Measurements from ENCODE around the gene ZNF768.
"Not testable (repeated sequence)": the region's sequence is repeated elsewhere in the genome, so short reads cannot be mapped to it uniquely, and the experiment has no call there.

The ZNF768 gene

GRCh38 chr16:30546115-30546514, 19.7 kb upstream of the ZNF768 start:
- TF ChIP-seq, protein P1, sequence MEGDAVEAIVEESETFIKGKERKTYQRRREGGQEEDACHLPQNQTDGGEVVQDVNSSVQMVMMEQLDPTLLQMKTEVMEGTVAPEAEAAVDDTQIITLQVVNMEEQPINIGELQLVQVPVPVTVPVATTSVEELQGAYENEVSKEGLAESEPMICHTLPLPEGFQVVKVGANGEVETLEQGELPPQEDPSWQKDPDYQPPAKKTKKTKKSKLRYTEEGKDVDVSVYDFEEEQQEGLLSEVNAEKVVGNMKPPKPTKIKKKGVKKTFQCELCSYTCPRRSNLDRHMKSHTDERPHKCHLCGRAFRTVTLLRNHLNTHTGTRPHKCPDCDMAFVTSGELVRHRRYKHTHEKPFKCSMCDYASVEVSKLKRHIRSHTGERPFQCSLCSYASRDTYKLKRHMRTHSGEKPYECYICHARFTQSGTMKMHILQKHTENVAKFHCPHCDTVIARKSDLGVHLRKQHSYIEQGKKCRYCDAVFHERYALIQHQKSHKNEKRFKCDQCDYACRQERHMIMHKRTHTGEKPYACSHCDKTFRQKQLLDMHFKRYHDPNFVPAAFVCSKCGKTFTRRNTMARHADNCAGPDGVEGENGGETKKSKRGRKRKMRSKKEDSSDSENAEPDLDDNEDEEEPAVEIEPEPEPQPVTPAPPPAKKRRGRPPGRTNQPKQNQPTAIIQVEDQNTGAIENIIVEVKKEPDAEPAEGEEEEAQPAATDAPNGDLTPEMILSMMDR (conservative IDR thresholded peaks at IDR 0.05; ENCODE audit: low read depth, low read length), result no peak
- H3K4me3 ChIP-seq (IDR thresholded peaks at IDR 0.05; ENCODE audit: insufficient read depth, low read depth, low read length), result no peak overlapping the region
- no peak overlapping the region for H3K4me2 ChIP-seq
- H3K36me3 ChIP-seq (ENCODE audit: insufficient read depth), result no peaks in the 10 kb centered on the region
- peaks cover 2% of the 10 kb centered on the region for H3K4me1 ChIP-seq (ENCODE audit: low read depth, poor library complexity, severe bottlenecking)
- no peaks in the 10 kb centered on the region for H3K79me2 ChIP-seq (ENCODE audit: insufficient read depth, low read depth)
- no peak overlapping the region for H2AFZ ChIP-seq (ENCODE audit: low read depth)
- H3K27me3 ChIP-seq (ENCODE audit: insufficient read depth, low read depth), result no peaks in the 10 kb centered on the region
- H3K9ac ChIP-seq, result no peak overlapping the region
- H4K20me1 ChIP-seq (ENCODE audit: insufficient read depth), result no peaks in the 10 kb centered on the region
- H3K27ac ChIP-seq, result no peak overlapping the region

- no peaks in the 10 kb centered on the region for H3K36me3 ChIP-seq (ENCODE audit: insufficient read depth)
- H3K4me3 ChIP-seq (IDR thresholded peaks at IDR 0.05; ENCODE audit: insufficient read depth, low read depth, low read length), result no peak overlapping the region
- no peaks in the 10 kb centered on the region for H3K79me2 ChIP-seq (ENCODE audit: insufficient read depth, low read depth)
- no peaks in the 10 kb centered on the region for H3K4me1 ChIP-seq (ENCODE audit: low read depth, poor library complexity, severe bottlenecking)
- H4K20me1 ChIP-seq (ENCODE audit: insufficient read depth), result no peaks in the 10 kb centered on the region
- H3K27me3 ChIP-seq (ENCODE audit: insufficient read depth, low read depth), result no peaks in the 10 kb centered on the region
- no peak overlapping the region for H3K9ac ChIP-seq
- H3K4me2 ChIP-seq, result no peak overlapping the region
- TF ChIP-seq, protein P1 (conservative IDR thresholded peaks at IDR 0.05; ENCODE audit: low read depth, low read length), result no peak
- H2AFZ ChIP-seq (ENCODE audit: low read depth), result no peak overlapping the region
- H3K27ac ChIP-seq, result no peak overlapping the region
These were observed 16.7 kb upstream of the ZNF768 start for GRCh38 chr16:30543067-30543466.

GRCh38 chr16:30541502-30542329, 15.3 kb upstream of the ZNF768 start:
- H3K27ac ChIP-seq, result no peak overlapping the region
- H3K4me3 ChIP-seq (IDR thresholded peaks at IDR 0.05; ENCODE audit: insufficient read depth, low read depth, low read length), result no peak overlapping the region
- H3K9ac ChIP-seq, result no peak overlapping the region

DNA sequence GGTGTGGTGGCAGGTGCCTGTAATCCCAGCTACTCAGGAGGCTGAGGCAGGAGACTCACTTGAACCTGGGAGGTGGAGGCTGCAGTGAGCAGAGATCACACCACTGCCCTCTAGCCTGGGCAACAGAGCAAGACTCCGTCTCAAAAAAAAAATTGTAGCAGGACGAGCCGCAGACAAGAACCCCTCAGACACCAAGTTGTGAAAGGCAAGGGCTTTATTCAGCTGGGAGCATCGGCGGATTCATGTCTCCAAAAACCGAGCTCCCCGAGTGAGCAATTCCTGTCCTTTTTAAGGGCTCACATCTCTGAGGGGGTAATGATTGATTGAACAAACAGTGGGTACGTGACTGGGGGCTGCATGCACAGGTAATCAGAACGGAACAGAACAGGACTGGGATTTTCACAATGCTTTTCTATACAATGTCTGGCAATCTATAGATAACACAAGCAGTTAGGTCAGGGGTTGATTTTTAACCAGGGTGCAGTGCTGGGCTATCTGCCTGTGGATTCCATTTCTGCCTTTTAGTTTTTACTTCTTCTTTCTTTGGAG, 14.6 kb upstream of the ZNF768 start:
- H4K20me1 ChIP-seq (ENCODE audit: insufficient read depth); H3K9ac ChIP-seq; H3K4me1 ChIP-seq (ENCODE audit: low read depth, poor library complexity, severe bottlenecking); H3K4me3 ChIP-seq (IDR thresholded peaks at IDR 0.05; ENCODE audit: insufficient read depth, low read depth, low read length); H3K27me3 ChIP-seq (ENCODE audit: insufficient read depth, low read depth); H2AFZ ChIP-seq (ENCODE audit: low read depth); H3K27ac ChIP-seq; H3K79me2 ChIP-seq (ENCODE audit: insufficient read depth, low read depth); H3K36me3 ChIP-seq (ENCODE audit: insufficient read depth); H3K4me2 ChIP-seq: not testable (repeated sequence)

More at GRCh38 chr16:30541502-30542329, 15.3 kb upstream of the ZNF768 start:
- Histone ChIP-seq H3K4me2 (no peak overlapping the region), H3K36me3 (ENCODE audit: insufficient read depth) (no peaks in the 10 kb centered on the region), H4K20me1 (ENCODE audit: insufficient read depth) (no peaks in the 10 kb centered on the region), H2AFZ (ENCODE audit: low read depth) (no peak overlapping the region), H3K4me1 (ENCODE audit: low read depth, poor library complexity, severe bottlenecking) (no peaks in the 10 kb centered on the region), H3K27me3 (ENCODE audit: insufficient read depth, low read depth) (no peaks in the 10 kb centered on the region), H3K79me2 (ENCODE audit: insufficient read depth, low read depth) (no peaks in the 10 kb centered on the region)
- TF ChIP-seq, protein P1 (conservative IDR thresholded peaks at IDR 0.05; ENCODE audit: low read depth, low read length), result no peak

GRCh38 chr16:30539986-30540526, 13.7 kb upstream of the ZNF768 start:
- not testable (repeated sequence) for H4K20me1 ChIP-seq (ENCODE audit: insufficient read depth); H3K36me3 ChIP-seq (ENCODE audit: insufficient read depth); H3K4me3 ChIP-seq (IDR thresholded peaks at IDR 0.05; ENCODE audit: insufficient read depth, low read depth, low read length); H3K4me2 ChIP-seq; H3K79me2 ChIP-seq (ENCODE audit: insufficient read depth, low read depth); H3K27me3 ChIP-seq (ENCODE audit: insufficient read depth, low read depth); H3K27ac ChIP-seq; H2AFZ ChIP-seq (ENCODE audit: low read depth); H3K9ac ChIP-seq
- H3K4me1 ChIP-seq (ENCODE audit: low read depth, poor library complexity, severe bottlenecking), result peaks cover 12% of the 10 kb centered on the region

Data from KMS-11 (cell line).